Hepatic stellate cell (primary cell): ENCODE data around the gene PAQR5.
A peak's percentile ranks its signal among the peaks of the same experiment; 100 is the strongest.
"Not testable (repeated sequence)": the region's sequence is repeated elsewhere in the genome, so short reads cannot be mapped to it uniquely, and the experiment has no call there.

ENCODE experiments used
- DNase-seq: peaks from one replicate; pipeline ENCODE4 v3.0.0; 2011; ENCODE audit warnings: low spot score

The PAQR5 gene, protein sequence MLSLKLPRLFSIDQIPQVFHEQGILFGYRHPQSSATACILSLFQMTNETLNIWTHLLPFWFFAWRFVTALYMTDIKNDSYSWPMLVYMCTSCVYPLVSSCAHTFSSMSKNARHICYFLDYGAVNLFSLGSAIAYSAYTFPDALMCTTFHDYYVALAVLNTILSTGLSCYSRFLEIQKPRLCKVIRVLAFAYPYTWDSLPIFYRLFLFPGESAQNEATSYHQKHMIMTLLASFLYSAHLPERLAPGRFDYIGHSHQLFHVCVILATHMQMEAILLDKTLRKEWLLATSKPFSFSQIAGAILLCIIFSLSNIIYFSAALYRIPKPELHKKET

DNA sequence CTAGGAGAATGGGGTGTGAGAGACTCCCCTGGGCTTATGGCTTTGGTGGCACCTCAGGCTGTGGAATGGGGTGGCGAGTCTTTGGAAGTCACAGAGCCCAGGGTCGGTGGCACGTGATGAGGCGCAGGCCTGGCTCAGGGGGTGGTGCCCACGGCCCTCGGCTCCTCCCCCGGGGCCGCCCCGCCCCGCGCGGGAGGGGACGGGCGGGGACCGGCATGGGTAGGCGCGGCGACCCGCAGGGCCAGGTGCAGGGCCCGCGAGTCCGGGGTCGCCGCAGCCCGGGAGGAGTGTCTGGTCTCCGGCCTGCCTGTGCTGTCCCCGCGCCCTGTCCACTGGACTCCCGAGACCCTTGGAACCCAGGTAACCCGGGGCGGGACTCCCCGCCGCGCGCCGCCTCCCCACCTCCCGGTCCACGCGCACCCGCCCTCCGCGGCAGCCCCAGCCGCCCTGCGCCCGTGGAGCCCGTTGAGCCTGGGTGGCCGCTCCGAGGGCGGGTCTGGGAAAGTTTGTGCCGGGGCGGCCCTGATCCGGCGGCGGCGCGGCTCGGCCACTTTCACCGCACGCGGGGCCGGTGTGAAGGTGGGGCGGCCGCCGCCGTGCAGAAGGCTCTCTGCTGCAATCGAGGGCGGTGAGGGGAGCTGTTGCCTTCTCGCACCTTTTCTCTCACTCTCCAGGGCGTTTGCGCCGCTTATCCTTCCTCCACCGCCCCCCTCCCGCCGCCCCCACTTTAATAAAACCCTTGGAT is at the start of gene PAQR5:
Gene PAQR5 (plus strand): TSS at position 216 of the 745 bp plus-strand sequence. CDS start 61,169 bp downstream, outside the sequence.
- peak; percentile 77 for DNase-seq

DNA sequence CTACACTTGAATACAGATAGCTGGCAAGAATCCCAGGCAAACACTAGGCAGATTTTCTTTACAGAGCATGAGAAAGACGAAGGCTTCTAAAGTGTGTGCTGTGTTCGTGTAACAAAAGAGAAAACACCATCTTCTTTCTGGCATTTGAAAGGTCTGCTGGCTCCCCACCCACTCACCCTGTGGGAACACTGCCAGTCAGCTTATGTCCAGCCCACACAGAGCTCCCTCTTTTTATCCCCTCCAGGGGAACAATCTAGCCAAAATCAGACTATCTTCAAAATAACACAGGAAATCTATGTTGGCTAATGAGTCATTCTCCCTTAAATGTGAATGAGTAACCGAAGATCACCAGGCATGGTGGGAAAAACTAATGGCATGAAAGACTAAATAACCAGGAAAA is 45.6 kb upstream of the PAQR5 start:
- DNase-seq: peak; percentile 51

DNA sequence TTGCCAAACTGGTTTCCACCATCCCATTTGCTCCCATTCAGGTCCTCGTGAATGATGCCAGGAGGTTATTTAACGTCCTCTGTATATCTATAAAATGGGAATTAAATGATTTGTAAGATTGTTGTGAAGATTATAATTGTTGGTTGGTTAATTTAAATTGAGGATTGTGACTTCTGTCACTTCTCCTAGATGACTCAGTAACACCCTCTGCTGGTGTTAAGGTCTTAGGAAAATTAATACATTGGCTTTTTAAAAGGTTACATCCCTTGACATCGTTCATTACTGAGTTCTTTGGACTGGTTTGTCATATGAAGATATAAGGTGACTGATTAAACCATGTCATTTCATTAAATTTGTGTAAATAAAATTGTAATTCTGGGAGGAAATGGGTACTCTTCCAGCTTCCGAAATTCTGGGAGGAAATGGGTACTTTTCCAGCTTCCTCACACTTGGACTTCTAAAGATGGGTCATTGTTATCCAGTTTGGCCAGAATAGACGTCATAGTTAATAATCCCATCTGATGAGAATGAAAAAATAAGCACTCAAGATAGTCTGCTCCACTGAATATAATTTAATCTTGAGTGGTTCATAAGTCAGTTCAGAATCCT is 33.3 kb upstream of the PAQR5 start:
- no peak for DNase-seq

DNA sequence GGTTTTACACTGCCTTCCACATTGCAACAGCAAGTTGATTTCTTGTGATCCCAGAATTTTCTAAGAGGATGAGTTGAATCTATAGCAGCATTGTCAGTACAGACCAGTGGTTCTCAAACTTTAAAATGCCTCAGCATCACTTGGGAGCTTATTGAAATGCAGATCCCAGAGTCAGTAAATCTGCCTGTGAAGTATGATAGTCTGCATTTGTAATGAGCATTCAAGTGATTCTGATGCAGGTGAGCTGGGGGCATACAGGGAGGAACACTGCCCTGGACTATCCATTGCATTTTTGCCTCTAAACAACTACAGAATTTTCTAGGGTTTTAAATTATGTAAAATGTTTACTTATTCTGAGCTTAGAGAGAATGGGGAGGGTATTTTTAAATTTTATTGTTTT is 27.5 kb upstream of the PAQR5 start:
- DNase-seq: no peak

DNA sequence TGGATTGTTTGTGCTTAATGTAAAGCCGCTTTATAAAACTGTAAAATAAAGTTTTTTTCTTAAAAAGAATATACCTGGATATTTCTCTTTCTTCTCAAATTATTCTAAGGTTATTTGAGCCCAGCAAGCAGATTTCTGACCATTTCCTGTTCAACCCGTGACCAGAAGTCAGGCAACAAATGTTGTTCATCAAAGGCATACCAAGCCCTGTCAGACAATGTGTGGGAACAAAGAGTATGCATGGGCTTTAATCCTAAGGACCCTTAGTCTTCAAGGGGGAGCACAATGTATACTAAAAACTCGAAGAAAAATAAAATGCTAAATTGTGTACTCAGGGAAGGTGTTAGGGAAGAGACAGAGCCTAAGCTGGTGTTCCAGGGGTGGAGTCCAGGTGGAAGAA is 26.6 kb upstream of the PAQR5 start:
- DNase-seq: no peak

DNA sequence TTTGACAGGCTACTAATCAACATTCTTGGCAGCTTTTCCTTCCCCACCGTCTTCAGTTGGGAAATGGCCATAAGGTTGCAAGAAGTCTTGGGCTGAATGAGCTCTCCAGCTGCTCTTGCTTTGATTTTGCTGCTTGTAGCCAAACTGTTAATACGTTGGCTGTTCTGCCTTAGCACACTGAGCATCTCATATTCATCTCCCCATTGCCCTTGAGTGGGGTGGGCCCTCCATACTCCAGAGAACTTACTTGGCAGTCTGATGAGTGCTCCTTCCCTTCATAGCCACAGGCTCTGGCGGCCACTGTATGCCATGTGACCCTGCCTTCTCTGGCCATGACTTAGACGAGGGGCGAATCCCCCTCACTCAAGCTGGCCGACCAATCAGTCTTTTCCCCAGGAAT is 25.8 kb upstream of the PAQR5 start:
- DNase-seq: no peak

DNA sequence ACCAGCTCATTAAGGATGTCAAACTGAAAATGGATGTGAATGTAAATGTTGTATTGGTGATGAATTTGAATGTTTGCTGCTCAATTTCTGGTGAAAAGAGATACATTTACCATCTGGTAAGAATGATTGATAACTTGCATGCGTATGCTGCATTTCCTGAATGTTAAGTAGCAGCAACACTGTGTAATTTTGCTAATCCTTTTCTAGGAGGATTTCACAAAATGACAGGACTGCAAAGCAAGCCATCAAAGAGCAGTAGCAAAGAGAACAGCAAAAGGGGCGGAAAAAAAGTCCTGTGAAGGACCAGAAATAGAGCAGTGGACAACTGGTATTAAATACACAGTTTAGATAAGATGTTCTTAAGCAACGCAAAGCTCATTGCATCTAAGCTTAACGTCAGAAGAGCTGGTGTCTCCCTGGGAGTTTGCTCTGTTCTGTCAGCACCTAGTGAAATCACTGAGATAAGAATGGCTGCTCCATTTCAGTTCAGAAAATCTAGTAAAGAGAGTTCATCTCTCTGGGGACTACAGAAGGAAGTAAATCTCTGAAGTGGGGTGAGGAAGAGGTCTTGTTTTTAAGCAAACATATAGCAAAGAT is 23.5 kb upstream of the PAQR5 start:
- no peak for DNase-seq

DNA sequence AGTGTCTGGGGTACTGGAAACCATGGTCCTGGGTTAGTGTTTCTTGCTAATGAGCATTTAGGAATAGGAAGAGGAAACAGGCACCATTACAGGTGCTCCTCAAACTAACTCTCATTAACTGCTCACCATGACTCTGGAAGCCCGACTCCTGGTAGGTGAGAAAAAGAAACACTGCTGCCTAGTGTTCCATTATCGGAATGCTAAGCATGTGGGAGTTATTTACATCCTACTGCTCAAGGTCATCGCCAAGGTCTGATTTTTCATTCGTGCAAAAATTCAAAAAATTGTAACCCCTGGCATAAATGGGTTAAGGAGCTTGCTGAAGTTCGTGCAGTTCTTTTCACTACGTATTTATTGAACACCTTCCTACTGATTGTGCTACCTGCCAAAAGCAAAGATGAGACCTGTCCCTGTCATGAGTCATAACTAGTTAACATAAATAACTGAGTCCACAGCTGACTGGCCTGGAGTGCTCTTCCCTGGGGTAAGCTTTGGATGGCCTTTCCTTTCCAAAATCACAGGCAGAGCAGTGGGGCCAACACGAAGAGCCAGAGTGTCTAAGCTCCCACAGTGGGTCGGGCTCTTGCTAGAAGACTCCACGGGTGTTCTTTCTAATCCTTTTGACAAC is 22.7 kb upstream of the PAQR5 start:
- DNase-seq: no peak

DNA sequence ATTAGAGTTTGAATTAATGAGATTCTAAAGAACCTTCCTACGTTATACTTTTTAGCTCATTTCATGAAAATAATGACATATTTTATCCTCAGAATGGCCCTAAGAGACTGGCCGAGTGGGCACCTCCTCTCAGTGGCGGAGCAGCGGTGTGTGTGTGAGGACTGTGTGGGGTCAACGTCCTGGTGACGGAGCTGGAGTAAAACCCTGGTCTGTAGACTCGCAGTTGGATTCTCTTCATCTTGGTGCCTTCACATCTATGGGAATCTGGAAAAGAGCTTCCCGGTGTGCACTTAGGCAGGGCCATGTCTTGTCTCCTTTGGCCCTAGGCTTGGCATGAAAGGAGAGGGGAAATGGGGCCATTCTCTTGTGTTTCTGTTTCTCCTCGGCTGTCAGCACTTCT is 21.4 kb upstream of the PAQR5 start:
- no peak for DNase-seq

DNA sequence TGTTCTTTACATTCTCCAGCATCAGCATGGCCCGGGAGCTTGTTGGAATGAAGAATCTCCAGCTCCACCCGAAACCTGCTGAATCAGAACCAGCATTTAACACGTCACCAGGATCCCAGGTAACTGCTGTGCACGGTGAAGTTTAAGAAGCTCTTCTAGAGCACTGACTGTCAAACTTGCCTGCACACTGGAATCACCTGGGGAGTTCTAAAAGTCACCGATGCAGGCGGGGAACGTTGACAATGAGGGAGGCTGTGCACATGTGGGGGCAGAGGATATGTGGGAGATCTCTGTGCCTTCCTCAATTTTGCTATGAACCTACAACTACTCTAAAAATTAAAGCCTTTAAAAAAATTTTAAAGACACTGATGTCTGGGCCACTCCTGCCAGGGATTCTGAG is 19.1 kb upstream of the PAQR5 start:
- no peak for DNase-seq

DNA sequence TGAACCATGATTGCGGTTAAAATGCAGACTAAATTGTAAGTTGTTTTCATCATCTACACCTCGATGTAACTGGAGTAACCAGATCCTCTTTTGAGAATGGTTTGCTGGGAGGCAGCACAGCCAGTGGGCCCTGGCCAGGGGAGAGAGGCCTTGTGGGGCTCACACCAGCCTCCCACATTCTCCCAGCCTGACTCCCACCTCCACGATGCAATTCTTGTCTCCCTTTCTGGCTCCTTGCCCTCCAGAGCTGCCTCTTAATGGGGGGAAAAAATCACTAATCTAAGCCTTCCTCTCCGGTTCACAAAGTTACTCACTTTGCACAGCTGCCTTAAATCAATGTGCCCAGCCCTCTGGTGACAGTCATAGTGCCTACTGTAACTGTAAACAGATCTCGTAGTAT is 17.9 kb upstream of the PAQR5 start:
- DNase-seq: no peak

DNA sequence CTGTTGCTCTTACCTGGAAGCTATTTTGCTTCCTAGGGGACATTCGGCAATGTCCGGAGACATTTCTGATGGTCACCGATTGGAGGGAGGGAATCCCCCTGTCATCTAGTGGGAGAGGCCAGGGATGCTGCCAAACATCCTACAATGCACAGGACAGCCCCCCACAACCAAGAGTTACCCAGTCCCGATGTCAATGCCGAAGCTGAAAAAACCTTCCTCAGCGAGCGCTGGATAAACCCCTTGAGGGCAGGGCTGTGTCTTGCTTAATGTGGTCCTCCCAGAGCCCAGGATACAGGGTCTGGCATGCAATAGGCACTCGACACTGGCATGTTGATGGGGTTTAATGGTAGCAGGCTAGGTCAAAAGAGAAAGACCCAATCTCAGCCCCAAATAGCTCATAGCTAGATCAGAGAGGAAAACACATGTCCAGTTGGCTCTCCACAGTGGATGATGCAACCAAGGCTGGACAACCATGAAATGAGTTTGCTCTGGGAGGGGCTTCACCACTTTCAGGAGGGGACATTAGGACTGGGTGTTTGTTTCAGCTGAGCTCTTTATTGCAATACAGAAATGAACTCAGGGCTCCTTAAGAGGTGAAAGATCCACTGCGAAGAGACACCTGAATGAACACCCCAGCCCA is 16.5 kb upstream of the PAQR5 start:
- DNase-seq: no peak

DNA sequence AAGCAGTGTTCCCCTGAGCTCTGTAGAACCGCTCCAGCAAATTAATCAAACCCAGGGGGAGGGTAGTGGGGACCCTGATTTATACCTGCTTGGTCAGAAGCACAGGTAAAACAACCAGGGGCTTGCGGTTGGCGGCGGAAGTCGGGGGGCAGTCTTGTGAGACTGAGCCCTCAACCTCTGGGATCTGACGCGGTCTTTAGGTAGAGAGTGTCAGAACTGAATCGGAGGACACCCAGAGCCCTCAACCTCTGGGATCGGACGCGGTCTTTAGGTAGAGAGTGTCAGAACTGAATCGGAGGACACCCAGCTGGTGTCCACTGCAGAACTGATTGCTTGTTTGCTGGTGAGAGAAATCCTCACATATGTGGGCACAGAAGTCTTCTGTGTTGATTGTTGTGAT is 12.9 kb upstream of the PAQR5 start:
- no peak for DNase-seq

DNA sequence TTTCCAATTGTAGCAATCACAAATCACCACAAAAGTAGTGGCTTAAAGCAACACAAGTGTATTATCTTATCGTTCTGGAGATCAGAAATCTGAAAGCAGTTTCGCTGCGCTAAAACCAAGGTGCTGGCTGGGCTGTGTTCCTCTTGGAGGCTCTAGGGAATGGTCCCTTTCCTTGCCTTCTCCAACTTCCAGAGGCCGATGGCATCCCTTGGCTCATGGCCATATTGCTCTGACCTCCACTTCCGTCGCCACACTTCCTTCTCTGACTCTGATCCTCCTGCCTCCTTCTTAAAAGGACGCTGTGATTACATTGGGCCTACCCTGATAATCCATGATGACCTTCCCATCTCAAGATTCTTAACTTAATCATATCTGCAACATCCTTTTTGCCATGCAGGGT is 10.7 kb upstream of the PAQR5 start:
- no peak for DNase-seq

DNA sequence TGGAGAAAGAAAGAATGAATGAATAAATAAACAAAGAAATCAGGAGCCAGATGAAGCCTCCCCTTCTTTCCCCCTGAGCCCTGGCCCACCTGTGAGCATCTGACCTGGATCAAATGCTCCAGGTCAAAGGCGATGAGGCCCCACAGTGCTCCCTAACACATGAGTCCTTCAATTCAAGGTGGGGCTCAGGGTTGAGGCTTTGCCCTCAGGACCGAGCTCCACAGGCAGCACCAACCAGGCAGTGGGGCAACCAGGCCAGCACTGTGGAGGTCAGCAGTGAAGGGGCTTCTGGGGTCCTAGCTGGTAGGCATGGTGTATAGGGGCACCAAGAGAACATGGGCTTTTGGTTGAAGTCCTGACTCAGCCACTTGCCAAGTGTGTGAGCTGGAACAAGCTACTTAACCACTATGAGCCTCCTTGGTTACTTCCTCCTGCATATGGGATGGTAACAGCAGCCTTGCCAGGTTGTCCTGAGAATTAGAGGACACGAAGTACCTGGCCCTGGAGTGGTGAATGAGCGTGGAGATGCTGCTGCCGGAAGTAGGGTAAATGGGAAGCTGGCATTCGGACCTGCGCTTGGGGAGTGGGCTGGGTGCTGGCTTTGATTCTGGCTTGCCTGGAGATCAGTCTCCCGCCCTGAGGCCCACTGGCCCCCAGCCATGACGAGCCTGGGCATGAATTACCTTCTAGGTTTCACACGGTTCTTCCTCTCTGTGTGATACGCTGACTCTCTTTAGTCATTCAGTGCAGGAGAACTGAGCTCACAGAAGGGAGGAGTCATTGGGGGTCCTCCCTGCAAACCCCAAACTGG is 10.0 kb upstream of the PAQR5 start:
- DNase-seq: no peak

DNA sequence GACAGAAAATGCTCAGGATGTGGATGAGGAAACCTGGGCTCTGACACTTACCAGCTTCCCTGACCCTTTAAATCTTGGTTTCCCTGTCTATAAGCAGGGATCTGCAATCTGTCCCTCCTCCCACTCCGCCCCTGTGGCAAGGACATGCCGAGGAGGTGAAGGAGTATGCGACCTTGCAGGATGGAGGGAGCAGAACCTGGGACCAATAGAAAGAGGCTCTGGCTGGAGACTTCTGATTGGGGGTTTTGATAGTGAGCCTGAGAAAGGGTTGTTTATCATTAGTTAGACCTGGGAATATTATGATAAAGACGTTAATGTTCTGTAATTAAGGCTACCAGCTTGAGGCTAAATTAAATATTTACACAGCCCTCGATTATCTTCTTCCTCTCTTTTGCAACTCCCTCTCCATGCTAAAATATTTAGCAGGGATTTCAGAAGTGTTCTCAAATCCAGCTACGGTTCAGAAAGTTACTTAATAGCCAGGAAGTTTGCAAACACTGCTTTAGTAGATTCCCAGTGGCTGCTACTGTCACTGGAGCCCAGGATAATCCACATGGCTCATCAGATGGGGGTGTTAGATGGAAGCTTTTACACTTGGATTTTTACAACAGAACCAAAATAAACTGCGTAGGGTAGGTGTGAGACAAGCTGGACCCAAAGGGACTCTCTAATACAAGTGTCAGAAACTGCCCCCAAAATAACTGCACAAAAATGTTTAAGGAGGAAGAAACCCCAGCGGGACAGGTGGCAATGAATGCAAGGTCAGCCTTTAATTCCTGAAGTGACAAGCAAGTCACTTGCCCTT is 9.2 kb upstream of the PAQR5 start:
- DNase-seq: no peak

DNA sequence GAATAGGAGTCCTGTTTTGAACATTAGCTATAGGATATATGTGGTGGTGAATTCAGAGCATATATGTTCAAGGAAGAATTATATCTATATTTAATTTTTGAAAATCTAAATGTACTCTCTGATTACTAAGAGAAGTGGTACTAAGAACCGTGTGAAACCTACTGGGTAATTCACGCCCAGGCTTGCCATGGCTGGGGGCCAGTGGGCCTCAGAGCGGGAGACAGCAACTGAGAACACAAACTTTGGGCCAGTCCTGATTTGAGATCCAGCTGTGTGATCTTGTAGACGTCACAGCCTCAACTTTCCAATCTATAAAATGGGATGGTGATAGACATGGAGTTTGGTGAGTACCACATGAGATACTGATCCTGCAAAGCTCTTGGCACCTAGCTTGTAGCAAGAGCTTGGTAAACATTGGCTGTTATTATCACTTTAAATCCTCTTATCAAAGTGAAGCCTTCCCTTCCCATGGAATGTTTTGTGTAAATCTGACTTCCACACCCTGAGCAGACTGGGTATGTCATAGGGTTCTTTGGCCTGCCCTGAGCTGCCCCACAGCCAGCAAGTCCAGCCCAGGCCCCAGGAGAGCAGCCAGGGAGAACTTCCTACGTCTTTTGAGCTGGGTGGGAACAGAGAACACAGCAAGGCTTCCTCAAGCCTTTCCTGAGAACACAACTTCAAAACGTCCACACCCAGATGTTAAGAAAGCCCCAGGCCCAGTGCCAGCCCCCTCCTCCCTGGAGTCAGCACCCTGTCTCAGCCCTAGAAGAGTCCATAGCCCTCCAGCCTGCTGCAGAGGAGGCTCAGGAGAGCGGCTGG is 8.2 kb upstream of the PAQR5 start:
- DNase-seq: no peak

DNA sequence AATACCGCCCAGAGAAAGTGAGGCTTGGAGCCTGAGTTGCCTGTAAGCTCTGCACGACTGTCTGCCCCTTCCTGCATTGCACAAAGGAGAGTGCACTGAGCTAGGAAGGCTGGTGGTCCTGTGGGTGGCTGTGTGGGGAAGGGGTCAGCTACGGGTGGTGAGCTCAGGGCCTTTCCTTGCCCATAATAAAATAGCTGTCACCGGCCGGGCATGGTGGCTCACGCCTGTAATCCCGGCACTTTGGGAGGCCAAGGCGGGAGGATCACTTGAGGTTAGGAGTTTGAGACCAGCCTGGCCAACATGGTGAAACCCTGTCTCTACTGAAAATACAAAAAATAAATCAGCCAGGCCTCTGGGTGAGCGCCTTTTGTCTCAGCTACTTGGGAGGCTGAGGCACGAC is 7.1 kb upstream of the PAQR5 start:
- DNase-seq: not testable (repeated sequence)

DNA sequence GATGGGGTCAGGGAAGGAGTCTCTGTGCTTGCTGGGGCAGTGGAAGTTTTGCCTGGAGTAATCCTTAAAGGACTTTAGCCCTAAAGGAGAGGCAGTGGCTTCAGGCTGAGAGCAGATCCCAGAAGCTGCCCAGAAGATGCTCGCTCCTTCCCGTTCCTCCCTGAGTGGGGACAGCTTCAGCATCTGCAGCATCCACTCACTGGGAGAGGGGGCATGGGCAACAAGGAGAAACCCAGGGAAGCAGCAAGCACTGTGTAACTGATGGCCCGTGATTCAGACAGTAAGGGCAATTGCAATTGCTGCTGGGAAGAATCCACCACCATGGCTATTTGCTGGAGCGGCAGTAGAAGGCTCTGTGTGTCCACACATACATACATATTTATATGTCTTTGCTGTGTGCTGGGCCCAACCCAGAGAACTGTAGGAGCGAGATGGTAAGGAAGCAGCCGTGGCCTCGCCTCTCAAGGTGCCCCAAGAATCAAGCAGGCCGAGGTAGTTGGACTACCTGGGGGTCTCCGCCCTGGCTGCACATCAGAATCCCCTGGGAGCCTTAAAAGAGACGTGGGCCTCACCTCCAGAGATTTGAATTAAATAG is 5.8 kb upstream of the PAQR5 start:
- DNase-seq: no peak
